ENCODE data around the gene PDIA2.

GRCh38 chr16:301235-301634 lies 18.3 kb downstream of the PDIA2 start:
- TF ChIP-seq POLR2AphosphoS5 (IDR thresholded peaks at IDR 0.05), result no peak
- TF ChIP-seq CTCF (IDR thresholded peaks at IDR 0.05), result no peak
- no peak for TF ChIP-seq POLR2A (IDR thresholded peaks at IDR 0.05)
- TF ChIP-seq EP300 (IDR thresholded peaks at IDR 0.05), result no peak
